22Rv1 (cell line): ENCODE results near the gene PLEKHN1.

ENCODE experiments used
- CTCF ChIP-seq: fragments of 450-650 bp; IDR thresholded peaks from 2 replicates; pipeline ENCODE4 v1.5.1; 2017; ENCODE audit warnings: mild to moderate bottlenecking
- ZFX ChIP-seq: fragments of 450-650 bp; IDR thresholded peaks from 2 replicates; pipeline ENCODE4 v1.6.1; 2017; ENCODE audit warnings: antibody characterized with exemption, borderline replicate concordance

DNA sequence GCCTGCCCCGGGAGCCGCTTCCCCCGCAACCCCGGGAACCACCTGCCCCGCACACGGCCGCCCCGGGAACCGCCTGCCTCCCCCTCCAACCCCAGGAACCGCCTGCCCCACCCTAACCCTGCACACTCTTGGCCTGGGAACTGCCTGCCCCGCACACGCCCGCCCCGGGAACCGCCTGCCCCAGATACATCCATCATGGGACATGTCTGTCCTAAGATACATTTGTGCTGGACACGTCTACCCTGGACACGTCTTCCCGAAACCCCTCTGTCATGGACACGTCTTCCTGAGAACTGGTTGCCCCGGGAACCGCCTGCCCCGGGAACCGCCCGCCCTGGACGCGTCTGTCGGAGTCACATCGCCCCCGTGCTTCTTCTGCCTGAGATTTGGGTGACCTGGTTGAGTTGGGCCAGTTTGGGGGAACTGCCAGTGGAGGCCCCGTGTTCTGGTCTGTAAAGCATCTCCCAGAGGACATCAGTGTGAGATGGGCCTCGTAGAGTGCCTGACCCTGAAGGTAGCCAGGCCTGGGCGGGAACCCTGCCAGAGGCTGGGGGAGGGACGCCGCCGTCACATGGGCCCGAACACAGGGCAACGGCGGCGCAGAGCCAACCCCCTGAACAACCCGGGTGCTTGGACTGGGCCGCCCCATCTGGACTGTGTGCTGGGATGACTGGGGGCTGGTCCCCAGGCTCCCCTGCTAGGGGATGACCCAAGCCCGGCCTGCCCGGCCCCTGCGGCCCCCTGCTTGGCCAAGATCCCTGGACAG, 12.0 kb downstream of the PLEKHN1 start:
- TF ChIP-seq CTCF (no peak), ZFX (no peak)
